Duodenal mucosa (tissue), 2 donors: ENCODE results near the gene MPP3.
"Not testable (repeated sequence)": the region's sequence is repeated elsewhere in the genome, so short reads cannot be mapped to it uniquely, and the experiment has no call there.

Experiments used
- H3K27ac ChIP-seq: one replicate; pipeline ENCODE4 v1.7.0; 2013; ENCODE audit warnings: low read depth, low read length
- H3K27me3 ChIP-seq, 2 donors: one replicate each; pipeline ENCODE4 v1.7.0; 2013; ENCODE audit warnings: low read length in 2 of 2, control low read depth in 1 of 2; ENCODE audit not compliant: insufficient read depth in 2 of 2, control insufficient read depth in 1 of 2
- H3K36me3 ChIP-seq, 2 donors: one replicate each; pipeline ENCODE4 v1.7.0; 2013; ENCODE audit warnings: low read length in 2 of 2, control low read depth in 1 of 2; ENCODE audit not compliant: insufficient read depth in 2 of 2, control insufficient read depth in 1 of 2
- H3K4me1 ChIP-seq, 2 donors: one replicate each; pipeline ENCODE4 v1.7.0; 2013; ENCODE audit warnings: low read length in 2 of 2, control low read depth in 1 of 2; ENCODE audit not compliant: insufficient read depth in 2 of 2, control insufficient read depth in 1 of 2
- H3K4me3 ChIP-seq, 2 donors: one replicate each; pipeline ENCODE4 v1.7.0; 2013; ENCODE audit warnings: low read length in 2 of 2, low read depth in 1 of 2
- H3K9ac ChIP-seq, 2 donors: one replicate each; pipeline ENCODE4 v1.7.0; 2013; ENCODE audit warnings: low read length in 2 of 2, low read depth in 1 of 2
- H3K9me3 ChIP-seq, 2 donors: one replicate each; pipeline ENCODE4 v1.7.0; 2013; ENCODE audit warnings: low read length in 2 of 2, control low read depth in 1 of 2; ENCODE audit not compliant: control insufficient read depth in 1 of 2

The MPP3 gene

GRCh38 chr17:43875476-43876147 is 42.7 kb upstream of the MPP3 start:
- no peak overlapping the region for H3K27ac ChIP-seq
- H3K27me3 ChIP-seq: no peaks in the 10 kb centered on the region
- peaks cover 32 to 43% of the 10 kb centered on the region in 2 donors for H3K4me1 ChIP-seq
- H3K9me3 ChIP-seq: no peaks in the 10 kb centered on the region
- no peak overlapping the region for H3K9ac ChIP-seq
- H3K4me3 ChIP-seq: no peak overlapping the region
- no peaks in the 10 kb centered on the region for H3K36me3 ChIP-seq

GRCh38 chr17:43874293-43874692 is 41.3 kb upstream of the MPP3 start:
- H3K27ac ChIP-seq: peak overlapping the region; percentile 26
- no peak overlapping the region for H3K4me3 ChIP-seq
- H3K9me3 ChIP-seq: no peaks in the 10 kb centered on the region
- H3K27me3 ChIP-seq: peaks cover 0 to 3% of the 10 kb centered on the region in 2 donors
- no peak overlapping the region for H3K9ac ChIP-seq
- H3K4me1 ChIP-seq: peaks cover 32 to 43% of the 10 kb centered on the region in 2 donors
- H3K36me3 ChIP-seq: no peaks in the 10 kb centered on the region

- Histone ChIP-seq H3K36me3 (no peaks in the 10 kb centered on the region), H3K27ac (peak overlapping the region; percentile 26), H3K4me3 (no peak overlapping the region), H3K4me1 (peaks cover 29 to 40% of the 10 kb centered on the region in 2 donors), H3K27me3 (peaks cover 0 to 3% of the 10 kb centered on the region in 2 donors), H3K9ac (no peak overlapping the region), H3K9me3 (no peaks in the 10 kb centered on the region)
Observed at GRCh38 chr17:43873815-43874214, 40.9 kb upstream of the MPP3 start.

- peaks cover 23 to 33% of the 10 kb centered on the region in 2 donors for H3K4me1 ChIP-seq
- peak overlapping the region; percentile 54 for H3K27ac ChIP-seq
- H3K27me3 ChIP-seq: peaks cover 0 to 3% of the 10 kb centered on the region in 2 donors
- H3K9me3 ChIP-seq: no peaks in the 10 kb centered on the region
- peak overlapping the region in 1 of 2 donors; percentile 56 for H3K9ac ChIP-seq
- no peaks in the 10 kb centered on the region for H3K36me3 ChIP-seq
- H3K4me3 ChIP-seq: peak overlapping the region; percentile 67 to 74
Observed at GRCh38 chr17:43873091-43873490, 40.1 kb upstream of the MPP3 start.

GRCh38 chr17:43871946-43872690 is 39.2 kb upstream of the MPP3 start:
- no peaks in the 10 kb centered on the region for H3K36me3 ChIP-seq
- H3K27me3 ChIP-seq: peaks cover 0 to 3% of the 10 kb centered on the region in 2 donors
- H3K9ac ChIP-seq: peak overlapping the region; percentile 56 to 73
- H3K27ac ChIP-seq: peak overlapping the region; percentile 37
- peaks cover 20 to 30% of the 10 kb centered on the region in 2 donors for H3K4me1 ChIP-seq
- no peaks in the 10 kb centered on the region for H3K9me3 ChIP-seq
- H3K4me3 ChIP-seq: peak overlapping the region; percentile 67 to 74

- not testable (repeated sequence) for H3K27ac ChIP-seq, H3K27me3 ChIP-seq, H3K9ac ChIP-seq, H3K36me3 ChIP-seq, H3K9me3 ChIP-seq, H3K4me3 ChIP-seq
- peaks cover 9 to 20% of the 10 kb centered on the region in 2 donors for H3K4me1 ChIP-seq
Observed at GRCh38 chr17:43869031-43869430, 36.1 kb upstream of the MPP3 start.

- Histone ChIP-seq H3K27ac (no peak overlapping the region), H3K36me3 (no peaks in the 10 kb centered on the region), H3K4me1 (peaks cover 3 to 14% of the 10 kb centered on the region in 2 donors), H3K4me3 (no peak overlapping the region), H3K9me3 (no peaks in the 10 kb centered on the region), H3K9ac (no peak overlapping the region), H3K27me3 (peaks cover 0 to 3% of the 10 kb centered on the region in 2 donors)
Observed at GRCh38 chr17:43868226-43868994, 35.5 kb upstream of the MPP3 start.

GRCh38 chr17:43864161-43864984 is 31.4 kb upstream of the MPP3 start:
- Histone ChIP-seq H3K27ac (no peak overlapping the region), H3K4me1 (no peaks in the 10 kb centered on the region), H3K36me3 (no peaks in the 10 kb centered on the region), H3K9ac (no peak overlapping the region), H3K27me3 (peaks cover 0 to under 1% of the 10 kb centered on the region in 2 donors), H3K9me3 (no peaks in the 10 kb centered on the region), H3K4me3 (no peak overlapping the region)

- Histone ChIP-seq H3K4me3 (no peak overlapping the region), H3K9ac (no peak overlapping the region), H3K4me1 (no peaks in the 10 kb centered on the region), H3K27me3 (peaks cover under 1 to 3% of the 10 kb centered on the region in 2 donors), H3K9me3 (no peaks in the 10 kb centered on the region), H3K27ac (no peak overlapping the region), H3K36me3 (no peaks in the 10 kb centered on the region)
Observed at GRCh38 chr17:43861960-43862359, 29.0 kb upstream of the MPP3 start.
